SH-SY5Y (cell line): ENCODE data around the gene WDR19.

Experiments
- GATA2 ChIP-seq: IDR thresholded peaks from 2 replicates; pipeline ENCODE4 v1.6.1; 2011; ENCODE audit warnings: mild to moderate bottlenecking, low read depth, low read length
- GATA3 ChIP-seq: IDR thresholded peaks from 2 replicates; pipeline ENCODE4 v1.6.1; 2011; ENCODE audit warnings: low read depth, mild to moderate bottlenecking, low read length, moderate library complexity

- TF ChIP-seq GATA2 (no peak), GATA3 (no peak)
Measured at GRCh38 chr4:39204543-39204942, 22.2 kb downstream of the WDR19 start.
